ENCODE results near the gene DENND4A.

DNA sequence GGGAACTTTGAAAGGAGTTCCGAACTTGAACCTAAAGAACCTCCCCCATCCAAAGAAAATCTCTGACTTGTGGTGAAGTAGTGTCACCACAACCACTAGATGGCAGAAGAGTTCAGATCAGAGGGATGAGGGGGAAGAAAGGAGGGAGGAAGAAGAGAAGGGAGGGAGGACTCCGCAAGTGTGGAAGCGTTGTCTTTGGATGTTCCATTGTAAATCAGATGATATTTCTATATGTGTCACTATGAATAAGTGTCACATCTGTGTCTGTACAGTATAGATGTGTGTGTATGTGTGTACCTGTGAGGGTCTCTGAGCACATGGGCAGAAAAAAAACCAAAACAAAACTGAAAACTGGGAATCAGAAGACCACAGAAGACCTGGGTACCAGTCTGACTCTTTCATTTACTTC is 153.4 kb downstream of the DENND4A start:
- TF ChIP-seq, protein P1, sequence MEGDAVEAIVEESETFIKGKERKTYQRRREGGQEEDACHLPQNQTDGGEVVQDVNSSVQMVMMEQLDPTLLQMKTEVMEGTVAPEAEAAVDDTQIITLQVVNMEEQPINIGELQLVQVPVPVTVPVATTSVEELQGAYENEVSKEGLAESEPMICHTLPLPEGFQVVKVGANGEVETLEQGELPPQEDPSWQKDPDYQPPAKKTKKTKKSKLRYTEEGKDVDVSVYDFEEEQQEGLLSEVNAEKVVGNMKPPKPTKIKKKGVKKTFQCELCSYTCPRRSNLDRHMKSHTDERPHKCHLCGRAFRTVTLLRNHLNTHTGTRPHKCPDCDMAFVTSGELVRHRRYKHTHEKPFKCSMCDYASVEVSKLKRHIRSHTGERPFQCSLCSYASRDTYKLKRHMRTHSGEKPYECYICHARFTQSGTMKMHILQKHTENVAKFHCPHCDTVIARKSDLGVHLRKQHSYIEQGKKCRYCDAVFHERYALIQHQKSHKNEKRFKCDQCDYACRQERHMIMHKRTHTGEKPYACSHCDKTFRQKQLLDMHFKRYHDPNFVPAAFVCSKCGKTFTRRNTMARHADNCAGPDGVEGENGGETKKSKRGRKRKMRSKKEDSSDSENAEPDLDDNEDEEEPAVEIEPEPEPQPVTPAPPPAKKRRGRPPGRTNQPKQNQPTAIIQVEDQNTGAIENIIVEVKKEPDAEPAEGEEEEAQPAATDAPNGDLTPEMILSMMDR (IDR thresholded peaks at IDR 0.05): peak; percentile 61 to 92 (median 82)
- no peak for TF ChIP-seq POLR2A (IDR thresholded peaks at IDR 0.05)
